NCI-H748 treated with DMSO at 0.1 percent for 48 hours (cell line): ENCODE measurements around the gene E2F6.

ENCODE experiments used
- DNase-seq: peaks from one replicate; lab custom pipeline; 2025; lab: John Stamatoyannopoulos, UW

Gene E2F6

GRCh38 chr2:11456251-11456650 is 9.7 kb downstream of the E2F6 start:
- DNase-seq, result no peak

- DNase-seq, result no peak
Observed at GRCh38 chr2:11454824-11455223, 11.1 kb downstream of the E2F6 start.

DNA sequence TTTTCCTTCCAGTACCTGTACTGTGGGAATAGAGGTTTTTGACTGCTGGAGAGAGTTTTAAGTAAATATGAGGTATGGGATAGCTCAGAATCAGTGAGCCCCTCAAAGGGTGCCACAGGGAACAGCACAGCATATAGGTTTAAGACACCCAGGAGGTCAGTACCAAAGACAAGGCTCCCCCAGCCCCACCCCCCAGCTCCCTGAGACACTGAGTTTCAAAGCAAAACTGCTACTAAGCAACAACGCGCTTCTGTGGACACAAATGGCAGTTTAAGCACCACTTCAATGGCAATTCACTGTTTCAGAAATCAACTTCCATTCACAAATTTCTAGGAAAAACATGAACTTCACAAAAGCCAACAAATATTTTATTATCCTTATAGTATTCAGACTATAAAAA is 15.2 kb downstream of the E2F6 start:
- DNase-seq, result no peak

- DNase-seq, result peak; percentile 40
Observed at GRCh38 chr2:11446733-11447248, 19.2 kb downstream of the E2F6 start.

- DNase-seq, result no peak
Observed at GRCh38 chr2:11444737-11445136, 21.2 kb downstream of the E2F6 start.

DNA sequence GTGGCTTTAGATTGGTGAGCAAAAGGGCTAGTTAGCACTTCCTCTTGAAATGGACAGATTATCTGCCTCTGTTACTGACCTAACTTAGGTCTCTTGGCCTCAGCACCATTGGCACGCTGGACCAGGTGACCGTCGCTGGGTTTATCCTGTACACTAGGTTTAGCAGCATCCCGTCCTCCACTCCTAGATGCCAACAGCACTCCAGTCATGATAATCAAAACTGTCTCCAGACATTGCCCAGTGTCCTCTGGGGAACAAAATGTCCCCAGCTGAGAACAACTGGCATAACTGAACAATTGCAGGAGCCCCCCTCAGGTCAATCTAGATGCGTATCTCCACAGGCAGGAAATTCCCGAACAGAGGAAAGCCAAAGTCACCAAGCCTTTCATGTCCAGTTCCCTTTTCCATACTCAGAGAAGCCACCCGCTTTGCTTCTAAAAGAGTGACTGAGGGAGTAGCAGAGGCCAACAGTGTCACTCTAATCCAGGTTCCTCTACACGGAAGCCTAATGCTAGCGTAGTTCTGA is 27.3 kb downstream of the E2F6 start:
- no peak for DNase-seq

DNA sequence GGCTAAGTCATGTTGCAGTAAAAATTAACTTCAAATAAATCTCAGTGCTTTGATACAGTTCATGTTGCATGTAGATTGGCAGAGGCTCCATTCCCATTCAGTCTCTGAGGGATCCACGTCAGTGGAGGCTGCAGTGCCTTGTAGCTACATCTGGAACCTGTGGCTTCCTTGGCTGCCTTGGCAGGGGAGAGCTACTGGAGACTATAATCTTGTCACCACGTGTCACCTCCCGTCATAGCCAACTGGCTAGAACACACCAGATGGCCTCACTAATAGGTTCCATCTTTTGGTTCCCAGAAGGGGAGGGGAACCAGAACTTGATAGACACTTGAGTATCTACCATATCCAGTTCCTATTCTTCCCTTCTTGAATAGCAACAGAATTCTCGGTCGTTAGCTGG is 28.4 kb downstream of the E2F6 start:
- DNase-seq, result no peak

DNA sequence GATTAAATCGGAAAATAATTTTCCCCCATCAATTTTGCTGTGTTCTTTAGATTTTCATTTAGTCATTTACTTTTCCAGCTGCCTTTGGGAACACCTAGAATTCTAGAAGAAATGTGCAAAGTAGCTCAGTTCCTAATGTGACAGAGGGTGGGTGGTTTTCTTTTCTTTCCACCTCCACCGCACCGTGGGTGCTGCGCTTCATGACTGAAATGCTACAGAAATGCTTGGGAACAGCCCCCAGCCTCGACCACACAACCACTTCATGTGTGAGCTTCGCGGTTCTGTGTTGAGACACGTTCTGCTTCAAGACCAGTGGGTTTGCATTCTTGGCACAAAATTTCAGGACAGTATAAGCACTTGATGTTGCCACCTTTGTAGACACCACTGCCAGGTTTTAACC is 30.9 kb downstream of the E2F6 start:
- no peak for DNase-seq

GRCh38 chr2:11434443-11434842 is 31.5 kb downstream of the E2F6 start:
- no peak for DNase-seq

- DNase-seq, result no peak
Observed at GRCh38 chr2:11433822-11434221, 32.1 kb downstream of the E2F6 start.

DNA sequence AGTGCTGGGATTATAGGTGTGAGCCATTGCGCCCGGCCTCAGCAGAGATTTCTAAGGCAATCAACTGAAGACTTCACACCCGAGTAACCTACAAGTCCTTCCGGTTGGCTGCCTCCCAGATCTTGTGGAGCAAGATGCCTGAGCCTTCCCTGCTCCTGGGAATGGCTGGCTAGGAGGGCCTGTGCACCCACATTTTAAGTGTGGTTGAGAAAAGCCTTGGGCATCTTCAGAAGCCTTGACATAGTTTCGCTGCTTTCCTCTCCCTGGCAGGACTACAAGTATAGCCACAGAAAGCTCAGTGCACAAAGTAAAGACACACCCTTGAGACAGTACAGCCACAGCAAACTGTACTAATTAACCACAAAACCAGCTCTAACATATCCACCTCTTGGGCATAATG is 35.2 kb downstream of the E2F6 start:
- DNase-seq, result no peak

- DNase-seq, result no peak
Observed at GRCh38 chr2:11427224-11427623, 38.7 kb downstream of the E2F6 start.

- DNase-seq, result no peak
Observed at GRCh38 chr2:11422901-11423435, 43.0 kb downstream of the E2F6 start.

- DNase-seq, result no peak
Observed at GRCh38 chr2:11422491-11422865, 43.5 kb downstream of the E2F6 start.

DNA sequence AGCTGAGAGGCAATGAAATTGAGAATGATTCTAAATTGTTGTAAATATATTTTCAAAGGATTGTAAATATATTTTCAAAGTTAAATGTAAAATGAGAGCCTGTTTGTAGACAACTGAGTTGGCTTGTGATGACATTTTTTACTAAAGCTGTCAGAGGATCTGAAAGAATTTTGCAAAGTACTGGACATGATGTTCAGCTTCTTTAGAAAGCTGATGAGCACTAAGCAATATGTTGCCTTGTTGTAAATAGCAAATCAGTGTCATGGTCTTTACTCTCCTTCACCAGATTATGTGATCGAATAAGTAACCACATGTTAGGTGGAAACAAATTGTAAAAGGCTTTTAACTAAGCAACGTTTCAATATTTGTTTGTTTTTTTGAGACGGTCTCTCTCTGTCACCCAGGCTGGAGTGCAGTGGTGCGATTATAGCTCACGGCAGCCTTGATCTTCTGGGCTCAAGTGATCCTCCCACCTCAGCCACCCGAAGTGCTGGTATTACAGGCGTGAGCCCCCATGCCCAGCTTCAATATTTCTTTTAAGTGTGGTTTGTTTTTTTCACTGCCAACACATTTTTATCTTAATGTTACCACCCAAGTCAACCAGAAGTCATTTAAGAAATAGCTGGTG is 44.0 kb downstream of the E2F6 start:
- DNase-seq, result no peak

DNA sequence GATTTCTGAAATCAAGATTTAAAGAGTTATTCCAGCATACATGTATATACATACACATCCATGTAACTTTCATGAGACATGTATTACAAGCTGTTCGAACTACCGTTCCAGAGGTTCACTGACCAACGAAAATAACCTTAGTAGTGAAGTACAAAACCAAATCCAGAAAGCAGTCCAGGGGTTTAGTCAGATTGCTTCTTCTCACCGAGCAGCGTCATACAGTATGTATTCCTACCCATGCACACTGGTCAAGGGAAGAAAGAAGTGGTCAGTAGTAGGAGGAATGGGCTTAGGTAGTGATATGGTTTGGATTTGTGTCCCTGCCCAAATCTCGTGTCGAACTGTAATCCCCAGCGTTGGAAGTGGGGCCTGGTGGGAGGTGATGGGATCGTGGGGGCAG is 45.3 kb downstream of the E2F6 start:
- DNase-seq, result no peak

GRCh38 chr2:11420190-11420589 is 45.8 kb downstream of the E2F6 start:
- no peak for DNase-seq

GRCh38 chr2:11419781-11420180 is 46.2 kb downstream of the E2F6 start:
- DNase-seq, result no peak

- DNase-seq, result no peak
Observed at GRCh38 chr2:11417946-11418585, 47.9 kb downstream of the E2F6 start.

DNA sequence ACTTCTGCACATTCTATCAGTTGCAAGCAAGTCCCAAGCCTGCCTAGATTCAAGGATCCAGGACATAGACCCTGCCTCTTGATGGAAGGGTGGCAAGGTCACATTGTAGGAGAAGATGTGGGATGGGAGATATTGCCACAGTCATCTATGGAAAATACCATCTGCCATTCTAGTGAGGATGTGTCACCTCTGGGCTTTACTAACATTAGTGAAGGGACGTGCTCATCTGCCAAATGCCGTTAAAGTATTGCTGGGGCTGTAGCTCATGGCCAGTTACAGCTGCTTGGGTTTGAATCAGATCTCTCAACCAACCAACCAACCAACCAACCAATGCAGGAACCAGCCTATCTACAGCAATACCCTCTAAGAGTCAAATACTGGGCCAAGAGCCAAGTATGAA is 49.0 kb downstream of the E2F6 start:
- DNase-seq, result no peak

DNA sequence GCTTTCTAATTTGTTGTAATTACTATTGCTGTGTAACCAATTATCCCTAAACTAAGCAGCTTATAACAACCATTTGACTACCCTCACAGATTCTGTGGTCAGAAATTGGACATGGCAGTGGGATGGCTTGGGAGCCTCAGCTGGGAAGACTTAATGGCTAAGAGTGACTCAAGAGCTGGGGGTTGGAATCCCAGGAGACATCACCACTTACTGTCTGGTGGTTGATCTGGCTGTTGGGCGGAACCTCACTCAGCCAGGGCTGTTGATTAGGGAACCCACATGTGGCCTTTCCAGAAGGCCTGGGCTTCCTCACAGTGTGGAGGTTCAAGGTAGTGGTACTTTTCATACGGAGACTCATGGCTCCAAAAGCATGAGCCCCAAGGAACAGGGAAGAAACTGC is 49.8 kb downstream of the E2F6 start:
- DNase-seq, result no peak

GRCh38 chr2:11414372-11415124 is 51.4 kb downstream of the E2F6 start:
- DNase-seq, result no peak

- no peak for DNase-seq
Observed at GRCh38 chr2:11412449-11412810, 53.5 kb downstream of the E2F6 start.
